Prostate gland (tissue), 2 donors: ENCODE data around the gene DENND2A.

Experiments
- CTCF ChIP-seq, 4 experiments: fragments of 200-600 bp in 2 of 4; fragments of 450-650 bp in 2 of 4; sonication (generic) in 2 of 4; IDR thresholded peaks; 1 replicate in 3 of 4; 2 replicates in 1 of 4; pipeline ENCODE4 v1.5.1; 2016 to 2019; ENCODE audit warnings: antibody characterized with exemption in 4 of 4, mild to moderate bottlenecking in 2 of 4, moderate library complexity in 2 of 4
- POLR2A ChIP-seq: fragments of 450-650 bp; IDR thresholded peaks from one replicate; pipeline ENCODE4 v1.6.1; 2016; ENCODE audit warnings: antibody characterized with exemption, mild to moderate bottlenecking
- POLR2AphosphoS5 ChIP-seq: sonication (generic); formaldehyde crosslinking; IDR thresholded peaks from one replicate; pipeline ENCODE4 v1.6.1; 2017; ENCODE audit warnings: antibody characterized with exemption

- TF ChIP-seq CTCF (IDR thresholded peaks at IDR 0.05): no peak
- TF ChIP-seq POLR2A: no peak
- TF ChIP-seq POLR2AphosphoS5: no peak
Observed at GRCh38 chr7:140559410-140559809, 81.2 kb downstream of the DENND2A start.
